ENCODE measurements around the gene TMCC3.

DNA sequence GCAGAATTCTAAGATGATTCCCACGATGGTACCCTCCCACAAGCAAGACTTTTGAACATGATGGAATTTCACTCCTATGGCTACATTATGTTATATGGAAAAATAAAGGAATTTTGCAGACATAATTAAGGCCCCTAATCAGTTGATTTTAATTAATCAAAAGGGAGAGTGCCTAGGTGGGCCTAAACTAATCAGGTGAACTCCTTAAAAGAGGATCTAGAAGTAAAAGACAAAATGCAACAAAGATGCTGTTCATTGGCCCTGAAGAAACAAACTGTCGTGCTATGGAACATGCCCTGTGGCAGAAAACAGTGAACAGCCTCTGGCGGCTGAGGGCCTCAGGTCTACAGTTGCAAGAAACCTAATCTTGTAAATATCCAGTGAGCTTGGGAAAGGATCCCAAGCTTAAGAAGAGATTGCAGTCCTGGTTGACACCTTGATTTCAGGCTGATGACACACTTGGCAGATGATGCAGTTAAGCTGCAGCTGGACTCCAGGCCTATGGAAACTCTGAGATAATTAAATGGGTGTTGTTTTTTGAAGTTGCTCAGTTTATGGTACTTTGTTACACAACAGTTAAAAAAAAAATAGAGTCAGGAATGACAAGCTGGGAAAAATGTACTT lies 13.8 kb downstream of the TMCC3 start:
- TF ChIP-seq SMARCE1 (IDR thresholded peaks at IDR 0.05) (no peak), GTF2F1 (IDR thresholded peaks at IDR 0.05; ENCODE audit: low read depth, low read length) (no peak)

Measured in K562 (cell line).